IPS DF 4.7 (cell line): ENCODE measurements around the gene ZFP62.

Experiments used
- DNase-seq: peaks from one replicate; pipeline ENCODE4 v3.0.0-alpha.2; 2013; ENCODE audit warnings: low spot score; ENCODE audit errors: extremely low read depth

Gene ZFP62

DNA sequence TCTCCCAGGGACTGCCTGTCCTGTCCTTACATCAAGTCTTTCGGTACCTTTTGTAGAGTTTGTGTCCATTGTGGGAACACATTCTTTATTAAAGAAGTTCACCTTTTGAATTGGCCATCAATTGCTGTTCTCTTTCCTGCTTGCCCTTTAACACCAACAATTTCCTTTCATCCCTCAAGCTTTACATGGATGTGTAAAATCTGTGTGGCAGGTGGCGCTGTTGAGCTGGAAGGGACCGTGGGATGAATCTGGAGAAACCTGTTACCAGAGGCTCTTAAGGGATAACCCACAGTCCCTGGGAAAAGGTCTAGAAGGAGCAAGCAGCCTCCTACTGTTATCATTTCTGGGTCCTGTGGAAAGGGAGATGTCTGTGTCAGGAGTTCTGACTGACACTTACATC is 7.9 kb upstream of the ZFP62 start:
- no peak for DNase-seq

DNA sequence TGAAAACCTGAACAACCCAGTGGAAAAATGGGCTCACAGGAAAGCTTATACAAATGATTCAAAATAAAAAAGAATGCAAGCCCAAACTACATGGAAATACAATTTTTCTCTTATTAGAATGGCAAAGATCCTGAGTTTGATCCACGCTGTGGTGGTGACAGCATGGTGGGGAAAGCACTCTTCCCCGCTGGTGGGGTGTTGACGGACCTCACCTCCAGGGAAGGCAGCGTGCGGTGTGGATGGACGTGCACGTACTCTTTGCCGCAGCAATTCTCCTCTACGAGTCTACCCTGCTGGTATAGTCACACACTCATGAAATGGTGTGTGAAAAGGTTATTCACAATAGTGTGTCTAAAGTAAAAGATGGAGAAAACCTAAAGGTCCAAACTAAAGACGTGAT is 5.9 kb upstream of the ZFP62 start:
- no peak for DNase-seq

DNA sequence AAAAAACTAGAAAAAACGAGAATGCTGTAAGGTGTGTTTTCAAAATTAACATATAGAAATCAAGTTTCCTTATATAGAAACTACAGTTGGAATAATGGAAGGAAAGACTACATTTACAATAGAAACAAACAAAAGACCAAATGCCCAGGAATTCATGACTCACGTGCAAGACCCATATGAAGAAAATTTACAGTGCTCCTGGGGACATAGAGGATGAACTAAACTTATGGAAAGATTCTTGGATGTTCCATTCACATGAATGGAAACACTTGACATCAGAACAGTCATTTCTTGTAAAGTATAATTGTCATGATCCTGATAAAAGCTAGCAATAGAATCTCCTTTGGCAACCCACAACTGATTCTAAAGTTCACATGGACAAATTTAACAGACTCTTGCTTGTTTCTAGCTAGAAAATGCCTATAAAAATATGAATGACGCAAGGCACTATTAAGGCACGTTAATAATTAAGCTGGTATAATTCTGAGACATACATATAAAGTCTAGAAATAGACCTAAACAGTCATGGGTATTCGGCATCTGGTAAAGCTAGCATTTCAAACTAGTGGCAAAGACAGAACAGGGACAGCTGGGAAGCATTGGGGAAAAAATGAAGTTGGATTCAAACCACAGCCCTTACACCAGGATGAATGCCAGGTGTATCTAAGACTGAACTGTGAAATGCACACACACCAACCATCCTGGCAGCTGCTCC is 5.1 kb upstream of the ZFP62 start:
- no peak for DNase-seq

DNA sequence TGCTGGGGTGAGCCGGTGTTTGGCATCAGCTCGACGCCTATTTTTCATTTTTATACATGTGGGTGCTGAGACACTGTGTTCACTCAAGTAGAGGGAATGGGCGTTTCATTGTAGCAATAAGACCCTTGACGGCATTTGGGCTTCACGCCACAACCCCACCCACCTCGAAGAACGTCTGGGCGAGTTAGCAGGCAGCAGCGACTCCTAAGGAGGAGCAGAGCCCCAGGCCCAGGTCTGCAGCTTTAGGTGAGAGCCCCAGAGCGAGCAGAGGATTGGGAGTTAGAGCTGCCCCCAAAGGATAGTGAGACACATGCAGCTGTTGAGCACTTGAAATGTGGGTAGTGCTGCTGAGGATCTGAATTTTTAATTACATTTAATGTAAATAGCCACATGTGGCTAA is 1.6 kb upstream of the ZFP62 start:
- DNase-seq = no peak

DNA sequence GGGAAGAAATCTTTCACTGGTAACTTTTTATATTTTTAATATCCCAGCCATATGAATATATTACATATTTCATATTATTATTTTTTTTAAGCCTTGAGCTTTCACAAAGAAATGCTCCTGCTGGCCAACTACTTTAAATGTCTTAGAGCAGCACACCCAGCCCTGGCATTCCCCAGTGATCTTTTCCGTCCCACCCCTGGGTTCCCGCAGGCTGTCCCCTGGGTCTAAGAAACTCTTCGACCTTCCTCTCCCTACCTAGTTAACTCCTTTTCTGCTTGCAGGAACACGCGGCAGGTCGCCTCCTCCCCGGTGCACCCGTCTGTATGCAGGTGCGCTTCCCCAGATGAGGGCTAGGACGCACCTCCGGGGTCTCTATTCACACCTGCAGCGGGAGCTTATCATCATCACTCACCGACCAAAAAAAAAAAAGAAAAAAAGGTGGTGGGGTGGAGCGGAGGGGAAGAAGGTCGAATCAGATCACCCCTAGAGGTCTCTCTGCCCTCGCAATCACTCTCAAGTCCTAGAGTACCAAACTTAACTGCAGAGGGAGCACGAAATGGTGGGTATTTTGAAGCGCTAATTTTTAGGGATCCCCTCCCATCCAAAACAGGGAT is 696 bp downstream of the ZFP62 start:
- DNase-seq = no peak

DNA sequence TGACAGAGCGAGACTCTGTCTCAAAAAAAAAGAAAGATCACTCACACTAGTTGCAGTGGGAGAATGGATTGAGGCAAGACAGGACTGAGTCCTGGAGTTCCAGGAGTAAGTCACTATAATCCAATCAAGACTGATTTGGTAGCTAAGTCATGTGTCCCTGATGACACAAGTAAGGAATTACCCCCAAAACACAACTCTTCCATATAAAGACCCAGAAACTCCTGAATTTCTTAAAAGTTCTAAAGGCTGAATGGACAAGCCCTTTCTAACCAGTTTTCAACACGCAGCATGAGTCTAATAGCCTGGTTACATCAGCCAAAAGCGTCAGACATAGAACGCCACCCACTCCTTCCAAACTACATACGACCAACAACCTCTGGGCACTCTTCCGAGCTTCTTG is 2.5 kb downstream of the ZFP62 start:
- no peak for DNase-seq

DNA sequence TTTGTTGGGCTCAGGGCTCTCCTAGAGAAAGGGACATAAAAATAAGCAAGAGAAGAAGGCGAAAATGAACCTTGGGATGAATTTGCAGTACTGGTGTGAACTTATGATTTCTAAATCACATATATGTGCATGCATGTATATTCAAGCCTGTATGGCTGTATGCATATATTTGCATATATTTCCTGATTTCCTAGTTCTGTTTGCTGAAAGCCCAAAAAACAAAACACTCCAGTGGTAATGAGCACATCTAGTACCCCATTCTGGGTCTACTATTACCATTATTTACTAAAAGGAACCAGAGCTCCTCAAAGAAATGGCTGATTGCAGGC is 7.3 kb downstream of the ZFP62 start:
- DNase-seq = no peak

DNA sequence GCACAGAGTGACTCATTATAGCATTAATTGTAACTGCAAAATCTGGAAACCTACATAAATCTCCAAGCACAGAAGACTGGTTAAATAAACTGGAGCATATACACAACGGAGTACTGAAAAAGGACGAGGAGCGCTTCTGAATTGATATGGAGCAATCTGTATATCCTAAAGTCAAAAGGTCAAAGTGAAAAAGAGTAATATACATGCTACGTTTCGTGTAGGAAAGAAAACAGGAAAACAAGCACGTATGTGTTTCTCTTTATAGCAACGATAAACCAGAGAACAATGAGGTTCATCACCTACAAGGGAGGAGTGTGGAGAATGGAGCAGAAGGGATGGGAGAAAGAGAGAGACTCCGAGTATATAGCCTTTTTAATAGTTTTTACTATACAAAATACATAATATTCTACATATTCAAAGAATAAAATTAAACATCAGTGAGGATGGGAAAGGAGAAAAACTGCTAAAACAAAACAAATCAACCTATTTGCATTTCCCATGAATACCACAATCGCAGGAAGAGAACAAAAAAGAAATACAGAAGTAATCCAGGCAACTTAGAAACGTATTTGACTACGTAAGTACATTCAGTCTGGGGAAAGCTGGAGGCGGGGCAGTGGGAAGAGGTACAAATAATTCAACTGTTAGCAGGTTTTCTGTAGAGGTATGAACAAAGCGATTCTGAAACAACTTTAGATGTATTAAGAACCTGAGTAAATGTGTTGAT is 7.8 kb downstream of the ZFP62 start:
- no peak for DNase-seq

DNA sequence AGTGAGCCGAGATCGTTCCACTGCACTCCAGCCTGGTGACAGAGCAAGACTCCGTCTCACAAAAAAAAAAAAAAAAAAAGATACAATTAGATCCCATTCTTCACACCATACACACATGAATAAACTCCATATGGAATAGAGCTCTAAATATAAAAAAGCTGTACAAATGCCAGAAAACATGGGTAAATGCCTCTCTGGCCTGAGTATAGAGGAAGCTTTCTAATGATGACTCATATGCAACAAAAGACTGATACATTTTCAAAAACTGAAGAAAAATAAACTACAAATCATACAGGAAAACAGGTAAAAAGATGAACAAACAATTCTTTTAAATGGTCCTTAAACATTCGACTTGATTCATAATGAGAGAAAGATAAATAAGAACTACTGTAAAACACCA is 8.6 kb downstream of the ZFP62 start:
- no peak for DNase-seq

DNA sequence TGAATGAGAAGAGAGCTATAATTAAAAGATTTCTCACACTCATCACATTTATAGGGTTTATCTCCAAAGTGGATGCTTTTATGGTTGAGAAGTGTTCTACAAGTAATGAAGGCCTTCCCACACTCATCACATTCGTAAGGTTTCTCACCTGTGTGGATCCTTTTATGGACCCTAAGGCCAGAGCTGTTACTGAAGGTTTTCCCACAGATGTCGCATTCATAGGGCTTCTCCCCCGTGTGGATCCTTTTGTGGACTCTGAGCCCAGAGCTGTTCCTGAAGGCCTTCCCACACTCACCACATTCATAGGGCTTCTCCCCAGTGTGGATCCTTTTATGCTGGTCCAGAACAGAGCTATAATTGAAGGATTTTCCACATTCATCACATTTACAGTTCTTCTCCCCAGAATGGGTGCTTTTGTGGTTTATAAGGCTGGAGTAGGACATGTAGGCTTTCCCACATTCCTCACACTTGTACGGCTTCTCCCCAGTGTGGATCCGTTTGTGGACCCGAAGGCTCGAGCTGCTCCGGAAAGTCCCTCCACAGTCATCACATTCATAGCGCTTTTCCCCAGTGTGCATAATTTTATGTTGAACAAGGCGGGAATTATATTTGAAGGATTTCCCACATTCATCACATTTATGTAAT is 10.5 kb downstream of the ZFP62 start:
- no peak for DNase-seq

DNA sequence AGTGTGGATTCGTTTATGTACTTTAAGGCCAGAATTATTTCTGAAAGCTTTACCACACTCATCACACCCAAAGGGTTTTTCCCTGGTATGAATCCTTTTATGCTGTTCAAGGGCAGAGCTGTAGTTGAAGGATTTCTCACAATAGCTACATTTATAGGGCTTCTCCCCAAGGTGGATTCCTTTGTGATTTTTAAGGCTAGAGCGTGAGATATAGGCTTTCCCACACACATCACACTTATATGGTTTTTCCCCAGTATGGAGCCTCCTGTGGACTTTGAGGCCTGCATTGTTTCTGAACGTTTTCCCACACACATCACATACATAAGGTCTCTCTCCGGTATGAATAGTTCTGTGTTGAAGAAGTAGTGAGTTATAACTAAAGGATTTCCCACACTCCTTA is 11.2 kb downstream of the ZFP62 start:
- no peak for DNase-seq

DNA sequence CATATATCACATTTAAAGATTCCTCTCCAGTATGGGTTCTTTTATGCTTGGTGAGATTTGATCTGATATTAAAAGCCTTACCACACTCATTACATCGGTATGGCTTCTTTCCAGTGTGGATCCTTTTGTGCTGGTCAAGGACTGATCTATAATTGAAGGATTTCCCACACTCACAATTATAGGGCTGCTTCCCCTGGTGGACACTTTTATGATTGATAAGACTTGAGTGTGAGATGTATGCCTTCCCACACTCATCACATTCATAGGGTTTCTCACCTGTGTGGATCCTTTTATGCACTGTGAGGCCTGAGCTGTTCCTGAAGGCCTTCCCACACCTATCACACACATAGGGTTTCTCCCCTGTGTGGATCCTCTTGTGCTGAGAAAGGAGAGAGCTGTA is 12.2 kb downstream of the ZFP62 start:
- no peak for DNase-seq

DNA sequence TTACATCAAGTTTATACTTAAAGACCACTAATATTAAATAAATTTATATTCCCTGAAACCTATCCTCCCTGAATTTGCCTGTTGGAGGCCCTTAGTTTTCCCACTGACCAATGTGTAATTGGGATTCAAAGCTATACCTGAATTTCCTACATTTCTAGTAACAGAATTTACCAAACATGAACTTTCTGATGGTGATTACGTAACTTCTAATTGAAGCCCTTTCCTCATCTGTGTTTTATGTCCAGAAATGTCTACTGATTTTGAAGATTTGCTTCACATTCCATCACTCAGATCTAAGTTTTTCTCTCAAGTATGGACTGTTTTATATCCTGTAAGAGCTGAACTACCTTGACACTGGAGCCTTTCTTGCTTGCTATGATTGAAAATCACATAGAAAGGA is 12.8 kb downstream of the ZFP62 start:
- DNase-seq = no peak

DNA sequence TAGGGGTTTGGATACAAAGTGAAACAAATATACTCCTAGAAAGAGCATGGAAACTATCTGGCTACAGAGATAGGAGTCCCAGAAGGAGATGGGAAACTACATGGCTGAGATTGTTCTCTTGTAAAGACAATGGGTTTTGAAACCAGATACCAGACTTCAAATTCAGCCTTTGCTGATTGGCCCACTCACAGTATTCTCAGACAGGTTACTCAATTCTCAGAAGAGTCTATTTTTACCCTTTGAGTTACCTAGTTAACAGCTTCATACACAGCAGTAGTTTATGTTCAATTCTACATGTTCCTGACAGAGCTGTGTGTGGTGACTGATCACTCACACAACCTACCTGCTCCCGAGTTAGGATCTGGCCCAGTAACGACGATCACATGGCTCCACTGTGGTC is 14.1 kb downstream of the ZFP62 start:
- DNase-seq = no peak

DNA sequence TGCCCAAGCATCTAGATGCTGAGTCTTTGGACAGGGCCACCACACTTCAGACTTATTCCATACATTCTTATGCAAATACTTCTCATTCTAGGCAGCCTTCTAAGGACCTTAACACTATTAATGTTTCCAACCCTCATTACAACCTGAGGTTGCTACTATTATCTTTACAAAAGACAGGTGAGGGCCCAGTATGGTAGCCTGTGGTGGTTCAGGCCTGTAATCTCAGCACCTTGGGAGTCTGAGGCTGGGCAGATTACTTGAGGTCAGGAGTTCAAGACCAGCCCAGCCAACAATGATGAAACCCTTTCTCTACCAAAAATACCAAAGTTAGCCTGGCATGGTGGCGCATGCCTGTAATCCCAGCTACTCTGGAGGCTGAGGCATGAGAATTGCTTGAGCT is 16.2 kb downstream of the ZFP62 start:
- no peak for DNase-seq

DNA sequence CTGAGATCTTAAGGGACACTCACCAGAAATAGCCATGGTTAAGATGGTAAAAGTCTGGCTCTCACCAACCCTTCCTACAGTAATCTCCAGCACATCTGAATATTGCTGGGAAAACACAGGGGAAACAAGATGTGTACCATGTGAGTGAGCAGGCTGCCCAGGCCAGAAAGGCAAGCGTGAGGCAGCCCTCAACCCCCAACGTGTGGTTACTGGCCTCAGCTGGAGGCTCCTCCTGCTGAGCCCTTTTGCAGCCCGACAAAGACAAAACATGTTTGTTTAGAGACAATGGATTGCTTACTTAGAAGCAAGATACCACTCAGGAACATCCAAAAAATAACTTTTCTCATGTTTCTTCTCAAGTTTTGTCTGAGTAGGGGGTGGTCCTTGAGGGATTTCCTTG is 16.6 kb downstream of the ZFP62 start:
- DNase-seq = no peak

DNA sequence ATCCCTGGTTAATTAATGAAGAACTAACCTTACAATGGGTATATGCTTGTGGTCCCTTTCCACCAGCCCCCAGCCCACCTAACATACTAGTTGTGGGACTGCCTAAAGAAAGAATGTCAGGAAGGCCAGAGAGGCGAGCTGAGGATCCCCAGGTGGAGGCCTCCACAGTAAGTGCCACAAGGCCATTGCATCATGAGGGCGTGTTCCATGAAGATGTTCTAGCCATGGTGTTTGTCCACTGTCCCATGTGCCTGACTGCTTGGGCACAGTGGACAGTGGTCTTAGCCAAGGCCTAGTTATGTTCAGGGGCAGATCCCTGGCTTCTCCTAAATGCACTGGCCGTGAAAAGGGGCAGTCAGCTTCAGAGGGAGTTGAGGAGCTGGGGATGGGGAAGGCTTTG is 21.1 kb downstream of the ZFP62 start:
- DNase-seq = no peak

DNA sequence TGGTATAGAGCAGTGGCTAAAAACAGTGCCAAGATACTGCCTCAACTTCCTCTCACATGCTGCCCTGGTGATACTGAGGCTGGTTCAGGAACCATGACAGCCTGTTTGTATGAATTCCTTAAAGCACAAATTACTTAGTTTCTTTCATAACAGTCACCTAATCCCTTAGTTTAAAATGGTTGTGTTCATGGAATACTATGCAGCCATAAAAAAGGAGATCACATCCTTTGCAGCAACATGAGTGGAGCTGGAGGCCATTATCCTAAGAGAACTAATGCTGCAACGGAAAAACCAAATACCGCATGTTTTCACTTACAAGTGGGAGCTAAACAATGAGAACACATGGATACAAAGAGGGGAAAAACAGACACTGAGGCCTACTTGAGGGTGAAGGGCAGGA is 21.8 kb downstream of the ZFP62 start:
- DNase-seq = no peak

DNA sequence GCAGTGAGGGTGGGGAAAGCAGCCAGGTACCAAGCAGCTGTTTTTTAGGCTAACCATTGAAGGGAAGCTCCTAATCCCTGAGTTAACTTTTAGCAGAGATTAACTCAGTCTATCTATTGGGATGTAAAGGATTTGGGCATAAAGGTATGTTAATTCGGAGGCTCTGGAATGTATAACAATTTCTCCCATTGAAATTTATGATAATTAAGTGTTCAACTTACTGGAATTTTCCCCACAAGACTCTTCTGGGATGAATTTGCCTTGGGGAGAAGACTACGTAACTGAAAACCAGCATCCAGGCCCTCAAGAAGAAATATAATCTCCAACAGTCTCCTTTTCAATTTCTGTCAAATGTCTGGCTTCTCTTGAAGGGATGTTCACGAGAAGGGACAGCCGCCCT is 23.6 kb downstream of the ZFP62 start:
- no peak for DNase-seq

DNA sequence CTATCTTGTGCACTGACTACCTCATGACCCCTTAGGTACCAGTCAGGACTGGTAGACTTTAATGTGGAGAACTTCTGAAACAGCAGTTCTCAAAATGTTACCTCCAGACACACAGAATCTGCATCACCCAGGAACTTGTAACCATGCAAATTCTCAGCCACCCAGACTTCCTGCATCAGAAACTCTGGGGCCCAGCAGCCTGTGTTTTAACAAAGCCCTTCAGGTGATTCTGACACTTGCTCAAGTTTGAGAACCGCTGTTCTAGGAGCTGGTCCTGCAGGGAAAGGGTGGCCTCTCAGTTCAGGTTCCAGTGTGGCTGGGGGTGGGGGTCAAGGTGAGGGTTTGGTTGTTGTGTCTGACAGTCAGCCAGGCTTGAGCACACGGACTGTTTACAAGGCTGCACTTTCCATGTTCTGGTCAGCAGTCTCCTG is 28.4 kb downstream of the ZFP62 start:
- DNase-seq = no peak

DNA sequence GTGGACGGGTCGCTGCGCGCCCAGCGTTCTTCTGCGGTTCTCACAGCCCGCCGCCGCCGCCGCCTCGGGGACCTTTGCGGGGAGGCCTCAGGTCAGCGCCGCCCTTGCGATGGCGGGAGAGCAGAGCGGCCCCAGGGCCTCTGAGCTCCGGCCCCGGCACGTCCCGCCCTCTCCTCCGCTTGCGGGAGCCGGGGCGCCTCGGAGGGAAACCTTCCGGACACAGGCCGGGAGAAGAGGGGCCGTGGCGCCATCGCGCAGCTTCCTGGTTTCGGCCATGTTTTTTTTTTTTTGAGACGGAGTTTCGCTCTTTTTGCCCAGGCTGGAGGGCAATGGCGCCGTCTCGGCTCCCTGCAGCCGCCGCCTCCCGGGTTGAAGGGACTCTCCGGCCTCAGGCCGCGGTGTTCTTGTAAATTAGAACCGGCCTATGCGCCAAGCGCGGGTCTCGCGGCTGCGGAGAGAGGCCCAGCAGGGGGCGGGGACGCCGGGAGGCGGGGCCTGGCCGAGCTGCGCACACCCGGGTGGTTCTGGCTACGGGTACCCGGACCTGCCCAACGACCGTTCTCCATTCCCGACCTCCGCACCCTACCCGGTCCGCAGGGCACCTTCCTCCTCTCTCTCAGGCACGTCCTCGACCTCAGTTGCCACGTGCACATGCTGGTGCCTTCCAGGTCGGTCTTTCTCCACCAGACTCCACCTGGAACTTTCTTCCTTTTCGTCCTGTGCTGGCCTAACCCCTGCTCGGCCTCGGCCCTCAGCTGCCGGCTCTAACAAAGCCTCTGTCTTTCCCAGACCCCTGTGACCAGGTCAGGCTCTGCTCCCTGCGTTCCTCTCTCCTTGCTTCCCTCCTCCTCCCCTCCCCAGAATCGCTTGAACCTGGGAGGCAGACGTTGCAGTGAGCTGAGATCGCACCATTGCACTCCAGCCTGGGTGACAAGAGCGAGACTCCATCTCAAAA is 29.7 kb downstream of the ZFP62 start:
- no peak for DNase-seq
